Measurements from ENCODE around the gene CDK9. TPM values are rescaled to one million over a fixed set of nuclear protein-coding genes. Genes with fewer than 3 reads are reported as not detected.
A peak's percentile ranks its signal among the peaks of the same experiment; 100 is the strongest.

CDK9 gene
- total RNA-seq, 1 experiment from 2014 or later = 62.1 TPM

- no peaks in the 10 kb centered on the region for H3K4me1 Mint-ChIP-seq (ENCODE audit: insufficient read depth, unreplicated experiment)
- BruUV-seq (replicated peaks) = no TSS peak
- peaks cover 37% of the 10 kb centered on the region for H3K27me3 Mint-ChIP-seq (ENCODE audit: insufficient read depth, unreplicated experiment)
- no peaks in the 10 kb centered on the region for H3K36me3 Mint-ChIP-seq (ENCODE audit: insufficient read depth, unreplicated experiment)
- CTCF ChIA-PET = interaction anchor here (0.7 kb wide), 2 partner anchors 12 to 141 kb away, joined by 4 read pairs; no protein-coding TSS in a partner anchor
- TF ChIP-seq, protein P1, sequence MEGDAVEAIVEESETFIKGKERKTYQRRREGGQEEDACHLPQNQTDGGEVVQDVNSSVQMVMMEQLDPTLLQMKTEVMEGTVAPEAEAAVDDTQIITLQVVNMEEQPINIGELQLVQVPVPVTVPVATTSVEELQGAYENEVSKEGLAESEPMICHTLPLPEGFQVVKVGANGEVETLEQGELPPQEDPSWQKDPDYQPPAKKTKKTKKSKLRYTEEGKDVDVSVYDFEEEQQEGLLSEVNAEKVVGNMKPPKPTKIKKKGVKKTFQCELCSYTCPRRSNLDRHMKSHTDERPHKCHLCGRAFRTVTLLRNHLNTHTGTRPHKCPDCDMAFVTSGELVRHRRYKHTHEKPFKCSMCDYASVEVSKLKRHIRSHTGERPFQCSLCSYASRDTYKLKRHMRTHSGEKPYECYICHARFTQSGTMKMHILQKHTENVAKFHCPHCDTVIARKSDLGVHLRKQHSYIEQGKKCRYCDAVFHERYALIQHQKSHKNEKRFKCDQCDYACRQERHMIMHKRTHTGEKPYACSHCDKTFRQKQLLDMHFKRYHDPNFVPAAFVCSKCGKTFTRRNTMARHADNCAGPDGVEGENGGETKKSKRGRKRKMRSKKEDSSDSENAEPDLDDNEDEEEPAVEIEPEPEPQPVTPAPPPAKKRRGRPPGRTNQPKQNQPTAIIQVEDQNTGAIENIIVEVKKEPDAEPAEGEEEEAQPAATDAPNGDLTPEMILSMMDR (IDR thresholded peaks at IDR 0.05; ENCODE audit: unreplicated experiment) = no peak
- intact Hi-C loops (cut with micrococcal nuclease) = no loop called here
- DNase-seq (ENCODE audit: unreplicated experiment) = no peak
- H3K4me3 Mint-ChIP-seq (ENCODE audit: unreplicated experiment) = no peak overlapping the region
- no peak overlapping the region for H3K27ac Mint-ChIP-seq (ENCODE audit: low read depth, unreplicated experiment)
- H3K9me3 Mint-ChIP-seq (ENCODE audit: unreplicated experiment) = no peaks in the 10 kb centered on the region
- POLR2A ChIA-PET = no interaction called here
Observed at GRCh38 chr9:127746959-127747569, 38.8 kb upstream of the CDK9 start.

GRCh38 chr9:127749090-127749787 is 36.6 kb upstream of the CDK9 start:
- H3K4me1 Mint-ChIP-seq (ENCODE audit: insufficient read depth, unreplicated experiment) = no peaks in the 10 kb centered on the region
- TF ChIP-seq, protein P1 (IDR thresholded peaks at IDR 0.05; ENCODE audit: unreplicated experiment) = no peak
- BruUV-seq (replicated peaks) = no TSS peak
- H3K27ac Mint-ChIP-seq (ENCODE audit: low read depth, unreplicated experiment) = no peak overlapping the region
- intact Hi-C loops (cut with micrococcal nuclease) = no loop called here
- ChIA-PET CTCF (interaction anchor here (0.7 kb wide), 1 partner anchor 326 kb away, joined by 3 read pairs; no protein-coding TSS in a partner anchor), POLR2A (no interaction called here)
- no peaks in the 10 kb centered on the region for H3K36me3 Mint-ChIP-seq (ENCODE audit: insufficient read depth, unreplicated experiment)
- H3K9me3 Mint-ChIP-seq (ENCODE audit: unreplicated experiment) = no peaks in the 10 kb centered on the region
- H3K27me3 Mint-ChIP-seq (ENCODE audit: insufficient read depth, unreplicated experiment) = peaks cover 59% of the 10 kb centered on the region
- no peak for DNase-seq (ENCODE audit: unreplicated experiment)
- no peak overlapping the region for H3K4me3 Mint-ChIP-seq (ENCODE audit: unreplicated experiment)

DNA sequence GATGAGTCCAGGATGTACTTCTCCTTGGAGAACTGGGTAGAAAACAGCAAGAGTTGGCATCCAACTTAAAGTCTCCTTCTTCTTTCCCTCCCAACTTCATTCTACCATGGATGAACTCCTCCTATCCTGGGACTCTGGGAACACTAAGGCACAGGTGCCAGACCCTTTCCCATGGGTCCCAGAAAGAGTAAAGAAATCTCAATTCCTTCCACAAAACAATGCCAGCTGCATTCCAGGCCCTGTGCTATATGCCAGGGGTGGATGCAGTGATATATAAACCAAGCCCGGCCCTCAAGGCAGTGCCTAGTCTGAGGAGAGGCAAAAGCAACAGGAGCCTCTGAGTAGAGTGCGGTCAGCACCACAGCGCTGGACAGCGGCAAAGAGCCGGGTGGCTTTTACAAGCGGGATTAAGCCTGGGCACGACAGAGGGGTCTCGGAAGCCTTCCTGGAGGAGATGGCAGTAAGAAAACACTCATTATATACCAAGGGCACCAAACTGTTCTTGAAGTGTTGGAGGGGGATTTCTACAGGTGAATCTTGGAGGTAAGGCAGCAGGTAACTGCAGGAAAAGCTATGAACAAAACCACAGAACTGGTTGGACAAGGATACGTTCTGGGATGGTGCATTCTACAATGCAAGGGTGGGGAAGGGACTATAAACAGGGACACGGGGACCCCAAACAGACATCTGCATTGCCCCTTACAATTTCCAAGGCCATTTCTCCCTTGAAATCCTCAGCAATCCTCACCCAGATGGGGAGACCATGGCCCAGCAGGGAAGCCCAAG is 34.4 kb upstream of the CDK9 start:
- H3K9me3 Mint-ChIP-seq (ENCODE audit: unreplicated experiment) = no peaks in the 10 kb centered on the region
- no peaks in the 10 kb centered on the region for H3K4me1 Mint-ChIP-seq (ENCODE audit: insufficient read depth, unreplicated experiment)
- no peak overlapping the region for H3K27ac Mint-ChIP-seq (ENCODE audit: low read depth, unreplicated experiment)
- peak; percentile 31 for DNase-seq (ENCODE audit: unreplicated experiment)
- ChIA-PET CTCF (interaction anchor here (1.0 kb wide), 1 partner anchor 17 kb away, joined by 3 read pairs; the partner anchor contains the start of gene TOR2A), POLR2A (interaction anchor here (1.6 kb wide), 1 partner anchor 11 kb away, joined by 5 read pairs; no protein-coding TSS in a partner anchor)
- H3K27me3 Mint-ChIP-seq (ENCODE audit: insufficient read depth, unreplicated experiment) = peaks cover 63% of the 10 kb centered on the region
- H3K4me3 Mint-ChIP-seq (ENCODE audit: unreplicated experiment) = no peak overlapping the region
- H3K36me3 Mint-ChIP-seq (ENCODE audit: insufficient read depth, unreplicated experiment) = no peaks in the 10 kb centered on the region
- no TSS peak for BruUV-seq (replicated peaks)
- TF ChIP-seq, protein P1 (IDR thresholded peaks at IDR 0.05; ENCODE audit: unreplicated experiment) = no peak
- intact Hi-C loops (cut with micrococcal nuclease) = no loop called here

GRCh38 chr9:127753148-127753547 is 32.7 kb upstream of the CDK9 start:
- Mint-ChIP-seq H3K4me1 (ENCODE audit: insufficient read depth, unreplicated experiment) (no peaks in the 10 kb centered on the region), H3K4me3 (ENCODE audit: unreplicated experiment) (no peak overlapping the region), H3K9me3 (ENCODE audit: unreplicated experiment) (no peaks in the 10 kb centered on the region), H3K27me3 (ENCODE audit: insufficient read depth, unreplicated experiment) (peaks cover 48% of the 10 kb centered on the region), H3K27ac (ENCODE audit: low read depth, unreplicated experiment) (no peak overlapping the region), H3K36me3 (ENCODE audit: insufficient read depth, unreplicated experiment) (no peaks in the 10 kb centered on the region)
- TF ChIP-seq, protein P1 (IDR thresholded peaks at IDR 0.05; ENCODE audit: unreplicated experiment) = no peak
- no TSS peak for BruUV-seq (replicated peaks)
- ChIA-PET POLR2A (no interaction called here), CTCF (interaction anchor here (0.5 to 0.7 kb wide), 3 partner anchors 166 to 744 kb away, joined by 3 to 4 read pairs (median 3); no protein-coding TSS in a partner anchor)
- intact Hi-C loops (cut with micrococcal nuclease) = no loop called here
- no peak for DNase-seq (ENCODE audit: unreplicated experiment)

Measured in MCF 10A (cell line).